ENCODE data around the gene DCLK1. TPM values are rescaled to one million over a fixed set of nuclear protein-coding genes. Genes with fewer than 3 reads are reported as not detected.

Gene DCLK1
- total and polyA plus RNA-seq, 7 donors = 0.98 to 15.1 (median 3.9) TPM

GRCh38 chr13:35763060-35763781 is 368.0 kb downstream of the DCLK1 start:
- intact Hi-C loops (cut with DNase I) = no loop called here
- WGBS, 3 donors = 73 to 88% (median 73%) methylated on average over 4 of the region's 4 CpGs

GRCh38 chr13:35761440-35762252 is 369.5 kb downstream of the DCLK1 start:
- Histone ChIP-seq H3K27ac (no peak overlapping the region), H3K4me1 (no peaks in the 10 kb centered on the region), H3K4me3 (no peak overlapping the region), H3K36me3 (ENCODE audit: insufficient read depth in 1 of 2, low read depth in 1 of 2) (no peaks in the 10 kb centered on the region), H3K27me3 (ENCODE audit: insufficient read depth in 3 of 3, low read length in 2 of 3) (no peaks in the 10 kb centered on the region), H3K9me3 (no peaks in the 10 kb centered on the region)
- ATAC-seq (no peak), DNase-seq (no peak)
- WGBS, 3 donors = 89 to 100% (median 98%) methylated on average over 2 of the region's 2 CpGs
- no peak for TF ChIP-seq CTCF (IDR thresholded peaks at IDR 0.05)
- intact Hi-C loops (cut with DNase I) = no loop called here

More at GRCh38 chr13:35763060-35763781, 368.0 kb downstream of the DCLK1 start:
- no peak overlapping the region for H3K4me3 ChIP-seq
- no peak overlapping the region for H3K27ac ChIP-seq
- H3K36me3 ChIP-seq (ENCODE audit: insufficient read depth in 1 of 2, low read depth in 1 of 2) = no peaks in the 10 kb centered on the region
- H3K27me3 ChIP-seq (ENCODE audit: insufficient read depth in 3 of 3, low read length in 2 of 3) = no peaks in the 10 kb centered on the region
- H3K9me3 ChIP-seq = no peaks in the 10 kb centered on the region
- H3K4me1 ChIP-seq = no peaks in the 10 kb centered on the region
- TF ChIP-seq CTCF (IDR thresholded peaks at IDR 0.05) = no peak
- ATAC-seq (no peak), DNase-seq (no peak)

DNA sequence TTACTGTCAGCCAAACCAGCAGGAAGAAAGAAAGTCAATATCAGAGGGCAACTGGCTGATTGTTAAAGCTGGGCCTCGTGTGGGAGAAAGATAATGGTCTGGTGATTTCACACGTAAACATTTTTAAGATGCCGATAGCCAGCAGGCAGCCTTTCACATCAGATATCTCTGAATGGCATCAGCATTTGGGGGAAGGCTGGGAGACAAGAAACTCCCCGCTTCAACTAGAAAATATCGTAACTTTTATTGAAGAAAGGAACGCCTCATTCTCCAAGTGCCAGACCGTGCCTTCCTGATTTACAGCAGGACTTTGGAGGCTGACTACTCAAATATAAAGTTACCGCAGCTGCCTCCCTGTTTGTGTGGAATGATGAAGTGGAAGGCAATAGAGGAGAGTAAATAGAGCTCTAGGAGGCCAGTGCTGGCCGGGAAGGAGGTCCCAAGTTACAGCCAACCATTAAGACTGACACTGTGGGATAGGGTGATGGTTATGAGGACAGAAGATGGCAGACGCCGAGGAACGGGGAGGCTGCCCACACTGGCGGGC is 370.4 kb downstream of the DCLK1 start:
- 39 to 47% (median 42%) methylated on average over 12 to 13 of the region's 13 CpGs for WGBS, 3 donors
- no peak for DNase-seq
- no peak for ATAC-seq
- no peak for TF ChIP-seq CTCF (IDR thresholded peaks at IDR 0.05)
- no peak overlapping the region for H3K27ac ChIP-seq
- H3K36me3 ChIP-seq (ENCODE audit: insufficient read depth in 1 of 2, low read depth in 1 of 2) = no peaks in the 10 kb centered on the region
- H3K27me3 ChIP-seq (ENCODE audit: insufficient read depth in 3 of 3, low read length in 2 of 3) = no peaks in the 10 kb centered on the region
- no peak overlapping the region for H3K4me3 ChIP-seq
- no peaks in the 10 kb centered on the region for H3K9me3 ChIP-seq
- no peaks in the 10 kb centered on the region for H3K4me1 ChIP-seq
- intact Hi-C loops (cut with DNase I) = no loop called here

DNA sequence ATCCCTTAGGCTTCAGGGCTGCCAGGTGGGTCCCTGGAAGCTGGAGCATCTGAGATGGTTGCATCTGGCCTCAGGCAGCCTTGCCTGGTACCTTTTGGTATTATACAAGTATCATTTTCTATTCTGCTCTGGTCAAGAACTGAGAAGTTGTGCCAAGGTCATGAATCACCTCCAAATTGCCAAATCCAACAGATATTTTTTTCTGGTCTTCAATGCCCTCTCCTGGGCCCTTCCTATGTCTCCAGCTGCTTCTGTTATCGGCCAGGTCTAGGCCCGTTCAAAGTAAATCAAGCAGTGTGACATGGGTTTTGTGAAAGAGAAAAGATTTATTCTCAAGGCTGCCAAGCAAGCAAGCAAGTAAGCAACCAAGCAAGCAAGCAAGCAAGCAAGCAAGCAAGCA is 383.6 kb downstream of the DCLK1 start:
- Histone ChIP-seq H3K27ac (no peak overlapping the region), H3K4me1 (peaks cover 7% of the 10 kb centered on the region), H3K4me3 (no peak overlapping the region), H3K36me3 (ENCODE audit: insufficient read depth in 1 of 2, low read depth in 1 of 2) (no peaks in the 10 kb centered on the region), H3K9me3 (peaks cover 5% of the 10 kb centered on the region), H3K27me3 (ENCODE audit: insufficient read depth in 3 of 3, low read length in 2 of 3) (no peaks in the 10 kb centered on the region)
- DNase-seq = no peak
- peak in 1 of 4 donors; percentile 40 for ATAC-seq
- 40 to 69% (median 48%) methylated on average over 2 of the region's 2 CpGs for WGBS, 3 donors
- intact Hi-C loops (cut with DNase I) = no loop called here
- no peak for TF ChIP-seq CTCF (IDR thresholded peaks at IDR 0.05)
